HG03439 (cell line): ENCODE results near the gene OR2L2.
"Not testable (repeated sequence)": the region's sequence is repeated elsewhere in the genome, so short reads cannot be mapped to it uniquely, and the experiment has no call there.

Source experiments
- ATAC-seq: cut with Tn5 transposase; IDR thresholded peaks from one replicate; pipeline ENCODE4 v1.9.1; 2021; ENCODE audit warnings: mild to moderate bottlenecking, moderate library complexity; ENCODE audit not compliant: unreplicated experiment

OR2L2 gene

GRCh38 chr1:248029770-248030169, at the start of gene OR2L2:
Gene OR2L2, plus strand, starts transcription at chr1:248030070. Its CDS starts 8,198 bp downstream, at chr1:248038268.
- ATAC-seq, result no peak

GRCh38 chr1:247992986-247993385, 36.9 kb upstream of the OR2L2 start:
- no peak for ATAC-seq

- no peak for ATAC-seq
Measured at GRCh38 chr1:247998811-247999210, 31.1 kb upstream of the OR2L2 start.

- ATAC-seq, result no peak
Measured at GRCh38 chr1:248000169-248000568, 29.7 kb upstream of the OR2L2 start.

GRCh38 chr1:248007778-248008177, 22.1 kb upstream of the OR2L2 start:
- no peak for ATAC-seq

GRCh38 chr1:248009681-248010080, 20.2 kb upstream of the OR2L2 start:
- no peak for ATAC-seq

GRCh38 chr1:248013229-248013710, 16.6 kb upstream of the OR2L2 start, which contains the start of gene OR2L5:
Gene OR2L5, plus strand, starts transcription at chr1:248013660. Its CDS starts 8,288 bp downstream, at chr1:248021948.
- no peak for ATAC-seq

- ATAC-seq, result no peak
Measured at GRCh38 chr1:248015803-248016202, 14.1 kb upstream of the OR2L2 start.

GRCh38 chr1:248045209-248045608, 15.3 kb downstream of the OR2L2 start:
- no peak for ATAC-seq

- no peak for ATAC-seq
Measured at GRCh38 chr1:248046536-248046935, 16.7 kb downstream of the OR2L2 start, which contains the start of gene OR2L3. Gene OR2L3, plus strand, starts transcription at chr1:248046836. Its CDS starts 13,846 bp downstream, at chr1:248060682.

GRCh38 chr1:248047008-248047407, 17.1 kb downstream of the OR2L2 start:
- ATAC-seq, result no peak

- no peak for ATAC-seq
Measured at GRCh38 chr1:248054671-248055070, 24.8 kb downstream of the OR2L2 start.

- ATAC-seq, result no peak
Measured at GRCh38 chr1:248055261-248055660, 25.4 kb downstream of the OR2L2 start.

- no peak for ATAC-seq
Measured at GRCh38 chr1:248065071-248065470, 35.2 kb downstream of the OR2L2 start.

- no peak for ATAC-seq
Measured at GRCh38 chr1:248065604-248066003, 35.7 kb downstream of the OR2L2 start.

GRCh38 chr1:248083864-248084263, 54.0 kb downstream of the OR2L2 start:
- not testable (repeated sequence) for ATAC-seq
